ENCODE data around the gene TLR5.

Gene TLR5

DNA sequence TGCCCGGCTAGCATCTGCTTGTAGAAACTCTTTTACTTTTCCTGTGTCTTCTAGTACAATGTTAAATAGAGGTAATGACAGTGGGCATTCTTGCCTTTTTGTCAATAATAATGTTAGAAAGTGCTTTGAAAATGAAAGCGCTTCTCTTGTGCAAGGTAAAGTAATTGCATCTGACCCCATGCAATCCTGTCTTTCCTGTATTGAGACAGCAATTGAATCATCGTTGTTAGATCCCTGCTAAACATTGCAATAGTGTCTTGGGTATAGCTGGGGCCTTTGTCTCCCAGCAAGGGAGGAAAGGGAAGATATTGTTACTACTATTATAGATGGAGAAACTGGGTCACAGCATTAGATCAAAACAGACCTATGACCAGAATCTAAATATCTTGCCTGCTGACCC, 80.9 kb downstream of the TLR5 start:
- DNase-seq, result no peak

DNA sequence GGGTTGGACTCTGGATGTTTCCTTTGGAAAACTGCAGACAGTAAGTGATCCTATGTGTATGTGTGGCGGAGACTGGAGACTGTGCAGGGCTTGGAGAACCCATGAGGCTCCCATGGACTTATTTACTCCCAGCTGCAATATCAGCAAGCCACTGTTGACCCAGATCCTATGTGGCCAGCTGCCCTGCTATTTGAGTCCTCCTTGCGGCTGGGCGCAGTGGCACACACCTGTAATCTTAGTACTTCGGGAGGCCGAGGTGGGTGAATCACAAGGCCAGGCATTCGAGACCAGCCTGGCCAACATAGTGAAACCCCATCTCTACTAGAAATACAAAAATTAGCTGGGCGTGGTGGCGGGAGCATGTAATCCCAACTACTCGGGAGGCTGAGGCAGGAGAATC, 83.5 kb downstream of the TLR5 start:
- DNase-seq, result no peak

Measured in activated CD4-positive, alpha-beta T cell treated with anti-CD3 and anti-CD28 coated beads for 4 hours (primary cell).